Testis (tissue), 2 donors: ENCODE results near the gene M6PR.

ENCODE experiments used
- CTCF ChIP-seq, 3 experiments: fragments of 450-650 bp in 2 of 3; fragments of 200-600 bp in 1 of 3; sonication (generic) in 1 of 3; IDR thresholded peaks; one replicate each; pipeline ENCODE4 v1.5.1; 2016 to 2019; ENCODE audit warnings: antibody characterized with exemption in 3 of 3, mild to moderate bottlenecking in 2 of 3, moderate library complexity in 1 of 3
- POLR2A ChIP-seq: fragments of 450-650 bp; IDR thresholded peaks from one replicate; pipeline ENCODE4 v1.6.1; 2017; ENCODE audit warnings: antibody characterized with exemption, mild to moderate bottlenecking, moderate library complexity

DNA sequence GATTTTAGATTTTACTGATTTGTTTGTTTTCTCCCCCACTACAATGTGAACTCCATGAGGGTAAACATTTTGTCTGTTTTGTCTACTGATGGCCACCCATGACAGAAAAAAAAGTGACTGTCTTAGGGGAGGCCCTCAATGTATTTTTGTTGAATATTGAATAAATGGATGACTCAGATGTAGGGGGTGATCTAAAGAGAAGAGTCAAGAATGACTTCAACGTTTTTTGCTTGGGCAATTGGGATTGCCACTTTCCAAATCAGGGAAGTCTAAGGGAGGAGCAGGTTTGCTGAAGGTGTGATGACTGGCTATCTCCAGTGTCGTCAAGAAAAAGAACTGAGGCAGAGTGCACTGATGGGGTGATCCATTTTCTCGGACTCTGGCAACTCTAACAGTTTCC is 45.8 kb downstream of the M6PR start:
- TF ChIP-seq POLR2A (no peak), CTCF (IDR thresholded peaks at IDR 0.05) (no peak)
